Activated T-cell treated with anti-CD3 and anti-CD28 coated beads, Interleukin-2, amount 50 U/mL, for 72 hours (primary cell): ENCODE results near the gene C1orf174. TPM values are rescaled to one million over a fixed set of nuclear protein-coding genes. Genes with fewer than 3 reads are reported as not detected.

Experiments used
- ATAC-seq, 2 donors: fragments of 150-1000 bp; cut with Tn5 transposase; replicated peaks in 1 of 2; 2 replicates each; pipeline ENCODE4 v1.10.0; 2021; ENCODE audit warnings: moderate library complexity in 2 of 2, mild to moderate bottlenecking in 1 of 2
- DNase-seq, 2 donors: peaks; one replicate each; pipeline ENCODE4 v3.0.0; 2021 to 2022; ENCODE audit warnings: mixed read lengths in 1 of 2
- H3K27ac Mint-ChIP-seq: one replicate; pipeline ENCODE4 v1.8.0; 2022; ENCODE audit warnings: mild to moderate bottlenecking, moderate library complexity, mixed read lengths
- H3K27me3 Mint-ChIP-seq: one replicate; pipeline ENCODE4 v1.8.0; 2022; ENCODE audit warnings: low read depth, mixed read lengths
- H3K36me3 Mint-ChIP-seq, 2 donors: one replicate each; pipeline ENCODE4 v1.8.0; 2022; ENCODE audit warnings: mixed read lengths in 2 of 2, mild to moderate bottlenecking in 1 of 2; ENCODE audit not compliant: insufficient read depth in 2 of 2
- H3K4me1 Mint-ChIP-seq: one replicate; pipeline ENCODE4 v1.8.0; 2022; ENCODE audit warnings: low read depth, mixed read lengths
- H3K4me3 Mint-ChIP-seq, 2 donors: one replicate each; pipeline ENCODE4 v1.8.0; 2022; ENCODE audit warnings: mild to moderate bottlenecking in 2 of 2, mixed read lengths in 2 of 2, moderate library complexity in 2 of 2
- H3K9me3 Mint-ChIP-seq, 2 donors: one replicate each; pipeline ENCODE4 v1.8.0; 2022; ENCODE audit warnings: mixed read lengths in 2 of 2
- total RNA-seq, 2 donors: library from RNA; stranded (reverse); gene quantifications; one replicate each; pipeline ENCODE4 v1.2.3, GENCODE V29; 2022

C1orf174 gene
- total RNA-seq, 2 donors from 2014 or later: 30.8 to 43.7 TPM

- H3K4me1 Mint-ChIP-seq: peaks cover 38% of the 10 kb centered on the region
- peak overlapping the region; percentile 60 to 97 for H3K4me3 Mint-ChIP-seq
- peak overlapping the region; percentile 17 for H3K27ac Mint-ChIP-seq
- H3K36me3 Mint-ChIP-seq: peaks cover 0 to 4% of the 10 kb centered on the region in 2 donors
- H3K9me3 Mint-ChIP-seq: no peaks in the 10 kb centered on the region
- DNase-seq (peak in 1 of 2 donors; percentile 28), ATAC-seq (no peak)
- no peaks in the 10 kb centered on the region for H3K27me3 Mint-ChIP-seq
These were observed 3.3 kb upstream of the C1orf174 start for GRCh38 chr1:3903141-3904005.

DNA sequence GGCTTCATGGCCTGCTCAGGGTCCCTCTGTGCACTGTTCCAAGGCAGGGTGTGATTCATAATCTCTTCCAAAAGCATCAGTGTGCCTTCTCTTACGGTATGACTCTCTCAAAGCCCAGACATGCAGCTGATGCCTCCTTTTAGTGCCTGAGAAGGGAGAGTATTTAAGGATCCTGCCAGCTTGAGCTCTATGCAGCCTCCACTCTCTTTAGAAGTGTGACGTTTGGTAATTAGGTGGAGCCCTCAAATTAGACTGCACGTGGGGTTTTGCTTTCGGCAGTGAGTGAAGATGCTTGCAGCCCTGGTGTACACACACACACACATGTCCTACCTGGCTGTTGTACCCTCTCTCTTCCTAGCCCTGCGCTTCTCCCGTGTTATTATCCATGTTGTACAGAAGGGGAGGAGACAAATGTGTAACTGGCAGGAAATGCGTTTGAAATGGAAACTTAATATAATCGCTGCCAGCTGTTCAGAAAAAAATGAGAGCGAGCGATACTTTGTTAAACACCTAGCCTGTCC lies 2.6 kb upstream of the C1orf174 start:
- Mint-ChIP-seq H3K4me1 (peaks cover 46% of the 10 kb centered on the region), H3K27ac (peak overlapping the region; percentile 66), H3K36me3 (peaks cover 3 to 10% of the 10 kb centered on the region in 2 donors), H3K9me3 (peaks cover 0 to 4% of the 10 kb centered on the region in 2 donors), H3K4me3 (peak overlapping the region; percentile 60 to 97), H3K27me3 (no peaks in the 10 kb centered on the region)
- DNase-seq (peak in 1 of 2 donors; percentile 29), ATAC-seq (no peak)

- peaks cover 6 to 13% of the 10 kb centered on the region in 2 donors for H3K36me3 Mint-ChIP-seq
- peak overlapping the region; percentile 76 for H3K27ac Mint-ChIP-seq
- H3K4me3 Mint-ChIP-seq: peak overlapping the region; percentile 60 to 97
- peak in 1 of 2 donors; percentile 26 for DNase-seq
- H3K4me1 Mint-ChIP-seq: peaks cover 51% of the 10 kb centered on the region
- H3K9me3 Mint-ChIP-seq: peaks cover 2 to 6% of the 10 kb centered on the region in 2 donors
- ATAC-seq: no peak
- no peaks in the 10 kb centered on the region for H3K27me3 Mint-ChIP-seq
These were observed 2.0 kb upstream of the C1orf174 start for GRCh38 chr1:3902111-3902511.

- ATAC-seq (peak; percentile 61 to 63), DNase-seq (peak; percentile 95 to 97)
- peak overlapping the region; percentile 97 for H3K27ac Mint-ChIP-seq
- H3K36me3 Mint-ChIP-seq: peaks cover 6 to 17% of the 10 kb centered on the region in 2 donors
- H3K4me1 Mint-ChIP-seq: peaks cover 62% of the 10 kb centered on the region
- H3K27me3 Mint-ChIP-seq: no peaks in the 10 kb centered on the region
- peak overlapping the region; percentile 94 to 97 for H3K4me3 Mint-ChIP-seq
- peaks cover 2 to 6% of the 10 kb centered on the region in 2 donors for H3K9me3 Mint-ChIP-seq
These were observed 977 bp upstream of the C1orf174 start for GRCh38 chr1:3900969-3901529.

DNA sequence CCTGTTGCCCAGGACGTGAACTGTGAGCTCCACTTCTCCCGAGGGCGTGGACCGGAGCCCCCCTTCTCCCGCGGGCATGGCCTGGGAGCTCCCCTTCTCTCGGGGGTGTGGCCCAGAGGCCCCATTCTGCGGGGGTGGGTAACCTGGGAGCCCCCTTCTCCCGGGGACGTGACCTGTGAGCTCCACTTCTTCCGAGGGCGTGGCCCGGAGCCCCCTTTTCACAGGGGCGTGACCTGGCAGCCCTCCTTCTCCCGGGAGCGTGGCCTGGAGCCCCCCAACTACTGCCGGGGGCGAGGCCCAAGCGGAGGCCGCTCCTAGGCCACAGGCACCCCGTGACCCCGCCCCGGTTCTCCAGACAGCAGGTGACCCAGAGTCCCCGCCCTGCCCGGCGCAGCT lies 320 bp downstream of the C1orf174 start:
- peaks cover 63% of the 10 kb centered on the region for H3K4me1 Mint-ChIP-seq
- DNase-seq: no peak
- peaks cover 6 to 17% of the 10 kb centered on the region in 2 donors for H3K36me3 Mint-ChIP-seq
- H3K27ac Mint-ChIP-seq: peak overlapping the region; percentile 97
- H3K4me3 Mint-ChIP-seq: peak overlapping the region; percentile 94 to 97
- peak in 1 of 2 donors; percentile 0 for ATAC-seq
- no peaks in the 10 kb centered on the region for H3K27me3 Mint-ChIP-seq
- H3K9me3 Mint-ChIP-seq: peaks cover 2 to 6% of the 10 kb centered on the region in 2 donors

DNA sequence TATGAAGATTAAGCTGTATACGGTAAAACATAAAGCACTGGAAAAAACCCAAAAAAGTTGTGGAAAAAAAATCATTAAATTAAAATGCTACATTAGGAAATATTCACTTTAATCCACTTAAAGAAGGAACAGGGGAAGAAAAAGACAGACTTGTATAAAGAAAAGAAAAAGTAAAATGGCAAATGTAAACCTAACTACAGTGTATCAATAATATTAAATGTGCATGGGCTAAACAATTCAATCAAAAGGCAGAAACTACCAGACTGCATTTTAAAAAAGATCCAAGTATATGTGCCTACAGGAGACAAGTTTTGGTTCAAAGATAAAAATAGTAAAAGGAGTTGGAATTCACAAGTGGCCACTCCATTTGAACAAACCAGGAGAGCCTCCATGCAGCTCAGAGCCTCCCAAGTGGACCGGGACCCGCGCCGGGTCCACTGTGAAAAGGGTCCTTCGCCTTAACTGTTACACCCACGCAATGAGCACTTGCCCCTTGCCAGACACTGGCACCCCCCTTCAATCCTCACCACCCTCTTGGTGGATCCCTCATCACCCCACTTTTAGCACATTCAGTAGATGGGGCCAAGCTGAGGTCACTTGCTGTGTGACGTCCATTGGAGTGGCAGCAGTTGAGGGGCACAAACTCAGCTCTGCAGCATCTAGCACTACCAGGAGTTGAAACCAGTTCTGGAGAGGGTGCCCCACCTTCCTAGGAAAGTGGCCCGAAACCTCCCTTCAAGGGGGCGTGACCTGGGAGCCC lies 898 bp downstream of the C1orf174 start:
- peaks cover 63% of the 10 kb centered on the region for H3K4me1 Mint-ChIP-seq
- ATAC-seq (no peak), DNase-seq (no peak)
- H3K9me3 Mint-ChIP-seq: peaks cover 2 to 6% of the 10 kb centered on the region in 2 donors
- peak overlapping the region; percentile 94 to 97 for H3K4me3 Mint-ChIP-seq
- H3K27ac Mint-ChIP-seq: peak overlapping the region; percentile 98
- peaks cover 6 to 17% of the 10 kb centered on the region in 2 donors for H3K36me3 Mint-ChIP-seq
- H3K27me3 Mint-ChIP-seq: no peaks in the 10 kb centered on the region

GRCh38 chr1:3898475-3898735 lies 1.7 kb downstream of the C1orf174 start:
- DNase-seq: no peak
- Mint-ChIP-seq H3K9me3 (peaks cover 2 to 6% of the 10 kb centered on the region in 2 donors), H3K4me3 (peak overlapping the region; percentile 22 to 94), H3K27ac (no peak overlapping the region), H3K4me1 (peaks cover 58% of the 10 kb centered on the region), H3K27me3 (no peaks in the 10 kb centered on the region), H3K36me3 (peaks cover 6 to 17% of the 10 kb centered on the region in 2 donors)
- no peak for ATAC-seq

DNA sequence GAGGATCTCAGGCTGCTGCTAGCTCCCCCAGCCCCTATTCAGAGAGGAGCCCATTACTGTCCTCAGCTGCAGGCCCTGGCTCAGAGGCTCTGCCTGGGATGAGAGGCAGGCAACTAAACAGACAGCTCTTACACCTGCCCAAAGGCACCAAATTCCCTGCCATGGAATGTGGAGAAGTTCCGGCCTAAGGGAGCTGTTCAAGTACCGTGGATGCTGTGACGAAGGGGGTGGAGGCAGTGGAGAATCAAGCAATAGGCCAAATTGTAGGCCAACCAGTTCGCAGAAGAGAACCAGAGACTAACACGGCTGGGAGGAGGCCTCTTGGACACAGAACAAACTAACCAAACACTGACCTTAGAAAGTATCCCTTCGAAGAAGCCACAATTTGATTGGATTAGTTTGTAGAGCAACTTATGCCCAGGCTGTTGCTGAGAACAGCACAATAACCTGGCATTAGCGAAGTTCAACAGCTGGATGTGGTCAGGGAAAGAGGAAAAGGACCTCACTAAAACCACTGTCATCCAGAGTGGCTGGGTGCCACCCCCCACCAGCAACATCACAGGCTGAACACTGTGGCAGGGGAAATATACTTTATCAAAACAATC lies 3.6 kb downstream of the C1orf174 start:
- Mint-ChIP-seq H3K9me3 (peaks cover 2 to 6% of the 10 kb centered on the region in 2 donors), H3K4me1 (peaks cover 41% of the 10 kb centered on the region), H3K4me3 (no peak overlapping the region), H3K36me3 (peaks cover 6 to 17% of the 10 kb centered on the region in 2 donors), H3K27me3 (no peaks in the 10 kb centered on the region), H3K27ac (no peak overlapping the region)
- DNase-seq (no peak), ATAC-seq (no peak)

GRCh38 chr1:3895951-3896325 lies 4.1 kb downstream of the C1orf174 start:
- H3K27me3 Mint-ChIP-seq: no peaks in the 10 kb centered on the region
- peaks cover 6 to 17% of the 10 kb centered on the region in 2 donors for H3K36me3 Mint-ChIP-seq
- DNase-seq (no peak), ATAC-seq (no peak)
- H3K9me3 Mint-ChIP-seq: peaks cover 2 to 6% of the 10 kb centered on the region in 2 donors
- no peak overlapping the region for H3K27ac Mint-ChIP-seq
- H3K4me1 Mint-ChIP-seq: peaks cover 41% of the 10 kb centered on the region
- no peak overlapping the region for H3K4me3 Mint-ChIP-seq

DNA sequence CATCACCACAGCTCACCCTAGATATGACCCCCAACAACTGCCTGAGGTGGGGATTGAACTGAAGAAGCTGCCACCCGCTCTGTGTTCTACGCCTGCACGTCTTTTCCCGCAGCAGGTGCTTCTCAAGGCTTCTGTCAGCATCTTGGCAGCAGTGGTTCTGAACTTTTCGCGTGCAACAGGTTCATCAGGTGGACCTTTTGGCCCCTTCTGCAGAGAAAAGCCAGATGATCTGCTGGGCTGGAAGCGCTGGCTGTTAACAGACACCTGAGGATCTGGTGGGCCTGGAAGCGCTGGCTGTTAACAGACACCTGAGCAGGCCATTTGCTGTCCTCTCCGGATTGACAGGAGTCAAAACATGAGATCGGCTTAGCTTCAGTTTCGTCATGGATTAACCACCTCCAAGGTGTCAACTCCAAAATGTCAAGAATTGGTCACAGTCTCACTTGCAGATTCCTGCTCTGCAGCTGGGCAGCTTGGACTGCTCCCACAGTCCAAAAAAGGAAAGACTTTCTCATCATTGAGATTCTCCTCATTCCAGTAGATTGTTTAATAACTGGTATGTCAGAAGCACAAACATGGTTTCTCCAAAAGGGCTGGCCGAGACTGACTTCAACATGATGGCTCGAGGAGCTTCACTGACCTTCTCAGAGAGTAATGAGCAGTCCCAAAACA lies 4.7 kb downstream of the C1orf174 start:
- Mint-ChIP-seq H3K4me1 (peaks cover 46% of the 10 kb centered on the region), H3K27ac (no peak overlapping the region), H3K27me3 (no peaks in the 10 kb centered on the region), H3K4me3 (no peak overlapping the region), H3K9me3 (peaks cover 2 to 6% of the 10 kb centered on the region in 2 donors), H3K36me3 (peaks cover 6 to 19% of the 10 kb centered on the region in 2 donors)
- no peak for DNase-seq
- ATAC-seq: no peak

- DNase-seq: no peak
- H3K4me1 Mint-ChIP-seq: peaks cover 53% of the 10 kb centered on the region
- no peak for ATAC-seq
- H3K27ac Mint-ChIP-seq: no peak overlapping the region
- no peak overlapping the region for H3K4me3 Mint-ChIP-seq
- peaks cover 2 to 6% of the 10 kb centered on the region in 2 donors for H3K9me3 Mint-ChIP-seq
- peaks cover 10 to 25% of the 10 kb centered on the region in 2 donors for H3K36me3 Mint-ChIP-seq
- no peaks in the 10 kb centered on the region for H3K27me3 Mint-ChIP-seq
These were observed 5.3 kb downstream of the C1orf174 start for GRCh38 chr1:3894626-3895278.

DNA sequence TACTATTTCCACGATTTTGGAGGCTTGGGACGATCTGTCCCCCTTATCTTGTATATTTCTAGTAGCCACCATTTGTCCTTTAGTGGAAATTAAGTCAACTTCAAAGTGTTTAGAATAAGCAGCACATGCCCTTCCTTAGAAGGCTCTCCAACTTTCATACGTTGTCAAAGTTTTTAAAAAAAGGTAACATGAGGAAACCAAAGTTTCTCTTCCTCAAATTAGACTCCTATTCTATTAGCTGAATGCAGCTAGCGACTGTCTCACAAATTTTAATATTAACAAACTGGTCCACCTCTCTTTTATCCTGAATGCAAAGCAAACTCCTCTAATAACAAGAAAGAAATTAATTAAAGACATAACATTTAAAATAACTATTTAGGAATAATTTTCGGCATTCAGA lies 6.9 kb downstream of the C1orf174 start:
- H3K4me3 Mint-ChIP-seq: no peak overlapping the region
- peaks cover 10 to 24% of the 10 kb centered on the region in 2 donors for H3K36me3 Mint-ChIP-seq
- no peak for ATAC-seq
- H3K27me3 Mint-ChIP-seq: no peaks in the 10 kb centered on the region
- H3K27ac Mint-ChIP-seq: no peak overlapping the region
- no peak for DNase-seq
- H3K9me3 Mint-ChIP-seq: peaks cover 2 to 6% of the 10 kb centered on the region in 2 donors
- H3K4me1 Mint-ChIP-seq: peaks cover 43% of the 10 kb centered on the region
